Measurements from ENCODE around the gene OR1J1.

OR1J1 gene

DNA sequence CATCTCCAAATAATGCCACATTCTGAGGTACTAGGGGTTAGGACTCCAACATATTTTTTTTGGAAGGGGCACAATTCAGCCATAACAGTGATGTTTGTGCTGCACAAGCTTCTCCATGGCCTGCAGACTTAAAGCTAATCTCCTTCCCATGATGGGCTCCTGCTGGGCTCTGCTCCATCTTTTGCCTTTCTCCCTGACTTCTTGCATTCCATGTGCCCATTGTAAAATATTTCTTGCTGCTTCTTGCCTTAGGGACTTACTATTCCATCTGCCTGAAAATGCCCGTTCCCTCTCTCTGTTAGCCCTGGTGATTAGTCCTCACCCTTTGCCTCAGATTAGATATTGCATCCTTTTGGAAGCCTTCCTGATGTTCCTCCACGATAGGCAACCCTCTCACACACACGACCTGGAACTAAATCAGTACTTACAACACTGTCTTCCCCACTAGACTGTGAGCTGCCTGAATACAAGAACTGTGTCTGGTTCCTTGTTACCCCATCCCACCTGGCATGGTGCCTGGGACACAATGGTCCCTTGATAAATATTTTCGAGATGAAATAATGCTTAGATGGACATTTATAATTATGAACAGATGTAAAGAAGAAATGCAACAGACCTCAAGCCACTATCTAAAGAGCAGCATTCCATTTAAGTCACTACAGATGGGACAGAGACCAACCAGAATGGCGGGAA lies 33.5 kb downstream of the OR1J1 start:
- no peak for DNase-seq

GRCh38 chr9:122442568-122442967 lies 35.2 kb downstream of the OR1J1 start:
- no peak for DNase-seq
